Hypothalamus (tissue), 51 donors: ENCODE data around the gene RAPGEF4.

Experiments used
- DNase-seq, 51 donors: peaks; one replicate each; lab custom pipeline; 2025; lab: John Stamatoyannopoulos, UW

Gene RAPGEF4

DNA sequence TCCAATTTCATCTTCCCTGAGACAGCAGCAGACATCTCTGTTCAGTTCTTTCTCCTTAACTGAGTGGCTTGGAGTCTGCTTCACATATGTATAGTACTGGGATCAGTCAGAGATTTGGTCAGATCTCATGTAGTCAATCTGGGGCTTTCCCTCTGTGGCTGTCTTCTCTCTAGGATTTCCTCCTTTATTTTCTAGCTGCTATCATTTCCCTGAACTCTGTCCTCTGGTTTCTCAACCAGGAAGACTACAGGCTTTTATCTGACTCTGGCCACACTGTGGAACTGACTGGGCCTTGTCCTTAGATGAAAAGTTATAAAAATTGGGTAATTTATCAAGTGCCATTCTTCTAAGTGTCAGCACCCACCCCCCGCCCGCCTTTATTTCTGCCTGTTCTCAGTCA lies 121.0 kb downstream of the RAPGEF4 start:
- DNase-seq = no peak

DNA sequence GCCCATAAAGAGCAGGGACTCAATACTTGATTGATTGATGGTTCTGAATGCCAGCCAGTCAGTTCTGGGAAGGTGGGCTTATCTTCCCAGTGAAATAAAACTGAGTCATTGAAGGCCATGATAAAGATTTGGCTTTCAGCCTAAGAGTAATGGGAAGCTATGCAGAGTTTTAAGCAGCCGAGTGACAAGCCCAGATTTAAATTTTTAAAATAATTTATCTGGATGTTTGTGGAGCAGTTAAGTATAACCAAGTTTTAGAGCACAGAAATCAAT lies 122.8 kb downstream of the RAPGEF4 start:
- no peak for DNase-seq

DNA sequence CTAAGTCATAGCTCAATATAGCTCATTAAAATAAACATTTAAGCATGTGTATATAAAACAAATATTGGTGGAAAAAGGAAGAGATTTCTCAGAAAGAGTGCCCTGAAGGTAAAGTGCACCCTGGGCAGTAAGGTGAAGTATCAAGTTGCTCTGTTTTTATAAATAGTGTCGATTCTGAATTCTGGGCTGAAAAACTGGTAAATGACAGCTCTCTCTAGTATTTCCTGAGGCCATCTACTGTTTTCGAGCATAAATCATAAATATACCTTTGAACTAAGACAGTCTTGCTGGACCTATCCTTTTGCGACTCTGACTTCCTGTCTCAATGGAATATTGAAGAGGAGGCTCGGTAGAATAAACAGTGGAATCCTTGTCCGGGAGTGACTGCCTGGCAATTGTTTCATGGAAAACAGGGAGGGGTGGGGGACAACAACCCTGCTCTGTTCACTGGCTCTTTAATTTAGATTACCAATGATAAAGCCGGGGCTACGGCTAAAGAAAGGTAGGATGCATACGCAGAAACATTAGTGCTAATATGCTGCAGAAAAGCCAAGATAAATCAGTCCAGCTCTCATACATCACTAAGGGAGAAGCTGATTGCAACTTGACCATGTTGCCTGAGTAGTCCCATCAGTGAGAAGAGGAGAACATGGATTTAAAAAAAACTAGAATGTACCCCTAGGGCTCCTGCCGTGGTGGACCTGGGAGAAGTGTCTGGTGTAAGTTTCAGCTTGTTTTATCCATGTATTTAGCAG lies 124.1 kb downstream of the RAPGEF4 start:
- DNase-seq = peak in 12 of 51 donors; percentile 3 to 60 (median 13)

DNA sequence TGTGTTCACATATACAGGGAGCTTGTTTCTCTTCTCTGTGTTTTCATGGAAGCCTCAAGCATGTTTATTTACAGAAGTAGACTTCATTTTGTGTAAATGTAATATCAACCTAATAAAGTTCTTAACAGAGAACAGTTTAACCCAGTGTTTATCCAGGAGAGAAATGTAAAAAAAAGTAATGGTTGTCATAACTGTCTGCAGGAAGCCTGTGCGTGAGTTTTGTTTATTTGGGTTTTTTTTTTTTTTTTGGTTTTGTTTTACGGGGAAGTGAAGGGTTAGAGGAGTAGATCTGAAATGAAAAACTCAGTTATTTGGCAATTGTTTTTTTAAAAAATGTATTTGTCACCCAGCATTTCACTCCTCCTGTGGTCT lies 124.7 kb downstream of the RAPGEF4 start:
- no peak for DNase-seq

DNA sequence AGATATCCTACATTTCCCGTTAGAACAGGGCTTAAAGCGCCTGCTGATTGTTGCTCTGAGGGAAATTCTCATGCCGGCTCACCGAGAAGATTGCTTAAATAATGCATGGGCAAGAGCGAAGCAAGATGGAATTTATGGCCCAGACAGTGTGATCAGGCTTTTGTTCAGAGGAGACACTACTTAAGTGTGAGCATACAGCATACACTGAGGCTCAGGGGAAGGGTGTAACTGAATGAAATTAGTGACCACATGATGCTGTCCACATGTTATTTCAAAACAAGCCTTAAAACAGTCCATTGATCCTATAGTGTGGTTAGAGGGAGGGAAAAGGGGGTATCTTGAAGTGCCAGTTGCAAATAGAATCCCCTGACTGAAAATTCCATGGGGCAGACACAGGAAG lies 125.5 kb downstream of the RAPGEF4 start:
- DNase-seq = peak in 1 of 51 donors; percentile 12

DNA sequence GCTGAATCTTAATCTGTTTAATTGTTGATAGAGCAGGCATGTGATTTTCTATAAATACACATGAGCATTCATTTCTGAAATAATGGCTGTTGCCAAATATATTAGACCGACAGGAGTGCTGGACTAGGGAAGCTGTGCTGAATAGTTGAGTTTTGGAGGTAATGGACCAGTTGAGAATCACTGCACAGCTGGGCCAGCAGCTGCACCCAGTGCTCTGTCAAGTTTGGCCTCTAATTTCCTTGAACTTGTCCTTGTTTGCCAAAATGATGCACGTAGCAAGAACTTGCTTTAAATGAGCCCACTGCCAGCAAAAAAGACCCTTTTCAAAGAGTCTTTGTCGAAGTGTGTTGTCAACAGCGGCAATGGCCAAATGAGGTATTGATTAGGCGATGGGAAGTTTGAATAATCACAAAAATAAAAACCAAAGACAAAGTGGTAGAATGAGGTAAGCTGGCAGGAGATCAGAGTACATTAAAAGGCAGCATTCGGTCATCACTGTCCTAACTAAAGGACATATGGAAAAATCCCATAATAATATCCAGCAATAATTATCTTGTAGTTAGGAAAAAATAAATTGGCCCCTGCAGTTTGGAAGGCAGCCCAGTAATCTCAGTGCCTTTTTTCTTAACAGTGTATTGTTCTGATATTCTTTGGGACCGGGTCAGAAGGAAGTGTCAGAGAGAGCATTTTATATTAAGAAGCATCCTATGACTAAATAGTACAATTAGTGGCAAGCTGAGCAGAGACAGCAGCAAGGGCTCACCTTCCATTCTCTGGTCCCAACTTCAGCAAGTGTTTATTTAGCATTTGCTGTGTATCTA lies 126.2 kb downstream of the RAPGEF4 start:
- DNase-seq = no peak

DNA sequence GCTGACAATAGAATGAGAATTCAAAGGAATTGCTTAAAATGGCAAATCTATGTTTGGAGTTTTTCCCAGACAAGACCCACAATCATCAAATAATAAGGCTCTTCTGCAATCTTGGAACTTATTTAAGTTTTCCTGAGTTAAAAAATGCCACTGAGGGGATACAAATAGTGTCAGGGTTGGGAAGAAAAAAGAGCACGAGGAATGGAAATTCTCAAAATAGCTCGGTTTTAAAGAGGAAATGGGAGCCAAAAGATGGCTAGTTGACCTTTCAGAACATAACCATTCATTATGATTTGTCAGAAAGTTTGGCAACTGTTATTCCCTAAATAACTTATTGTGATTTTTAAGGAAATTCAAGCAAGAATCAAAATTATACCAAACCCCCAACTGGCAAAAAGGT lies 127.7 kb downstream of the RAPGEF4 start:
- DNase-seq = no peak

DNA sequence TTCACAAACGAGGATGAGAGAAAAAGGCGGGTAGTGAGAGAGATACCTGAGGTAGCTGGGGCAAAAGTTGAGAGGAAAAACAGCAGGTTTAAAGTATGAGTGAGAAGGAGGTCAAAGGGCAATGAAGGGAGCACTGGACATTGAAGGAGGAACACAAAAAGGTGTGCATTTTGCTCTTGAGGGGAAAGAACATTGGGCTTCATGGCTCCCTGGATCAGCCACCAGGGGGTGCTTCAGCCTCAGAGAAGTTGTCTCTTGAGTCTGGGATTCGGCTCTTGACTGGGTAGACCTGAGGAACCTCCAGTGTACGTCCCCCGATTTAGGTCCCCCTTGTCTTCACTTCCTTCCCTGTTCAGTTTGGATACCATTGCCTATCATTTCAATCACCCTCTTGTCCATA lies 128.5 kb downstream of the RAPGEF4 start:
- peak in 27 of 51 donors; percentile 4 to 77 (median 30) for DNase-seq

DNA sequence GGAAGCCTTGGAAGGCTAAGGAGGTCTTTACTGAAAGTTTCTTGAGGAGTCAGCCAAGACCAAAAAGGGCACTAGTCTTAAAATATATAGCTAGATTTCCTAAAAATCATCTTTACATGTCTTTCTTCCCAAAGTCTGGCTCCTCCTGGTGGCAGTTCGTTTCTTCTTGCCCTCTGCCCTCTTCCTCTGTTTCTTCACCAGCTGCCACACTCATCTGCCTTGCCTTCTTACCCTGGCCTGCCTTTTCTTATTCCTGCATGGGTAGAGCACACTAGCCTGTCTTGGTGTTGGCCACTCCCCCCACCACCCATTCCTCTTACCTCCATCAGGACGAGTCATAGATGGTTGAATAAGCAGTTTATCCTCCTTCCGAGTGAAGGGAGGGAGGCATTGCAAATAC lies 129.8 kb downstream of the RAPGEF4 start:
- no peak for DNase-seq

DNA sequence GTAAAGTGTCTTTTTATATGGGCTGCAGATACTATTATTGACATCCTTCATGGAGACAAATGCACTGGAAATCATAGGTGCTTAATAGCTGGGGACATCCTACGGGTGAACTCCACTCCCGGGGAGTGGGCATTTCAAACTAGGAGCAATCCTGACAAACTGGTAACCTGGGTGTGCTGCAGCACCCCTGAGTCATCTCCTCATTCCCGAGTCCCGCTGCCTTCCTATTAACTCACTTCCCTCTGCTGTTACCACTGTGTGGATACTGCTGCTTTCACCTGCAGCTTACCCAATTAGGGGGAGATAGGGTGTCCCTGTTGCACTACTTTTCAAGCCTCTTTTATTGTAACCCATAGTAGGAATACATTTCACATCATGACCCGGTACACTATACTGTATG lies 134.2 kb downstream of the RAPGEF4 start:
- no peak for DNase-seq

DNA sequence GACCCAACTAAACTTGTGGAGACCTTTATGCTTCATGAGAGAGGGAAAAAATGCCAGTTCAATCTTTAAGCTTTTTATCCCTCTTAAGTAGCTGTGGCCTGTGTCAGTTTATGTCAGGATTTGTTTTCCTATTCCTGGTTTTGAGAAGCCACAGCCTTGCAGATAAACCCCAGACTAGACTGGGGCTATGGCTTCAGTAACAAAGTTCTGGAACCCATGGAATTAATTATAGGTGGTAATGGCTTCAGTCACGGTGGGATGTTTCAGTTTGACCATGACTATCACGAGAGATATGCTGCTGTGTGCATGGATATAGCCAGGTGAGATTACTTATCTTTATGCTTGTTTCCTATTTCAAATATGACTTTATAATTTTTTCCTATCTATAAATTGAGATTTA lies 134.8 kb downstream of the RAPGEF4 start:
- no peak for DNase-seq

DNA sequence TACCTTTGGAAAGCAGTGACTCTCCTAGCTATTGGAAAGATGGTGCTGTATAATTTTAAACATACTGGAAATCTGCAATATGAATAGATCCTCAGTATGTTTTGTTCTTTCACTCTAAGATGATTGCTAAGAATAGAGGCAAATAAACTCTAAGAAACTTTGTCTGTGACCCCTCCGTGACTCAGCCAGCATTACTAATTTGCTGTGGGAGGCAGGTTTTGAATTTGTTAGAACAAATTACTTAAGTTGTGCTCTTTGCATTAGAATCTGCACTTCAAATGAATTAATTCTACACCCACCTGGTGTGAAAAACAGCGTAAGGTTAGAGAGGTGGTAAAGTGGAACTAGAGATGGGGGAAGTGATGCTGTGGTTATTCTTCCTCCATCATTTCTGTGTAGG lies 142.2 kb downstream of the RAPGEF4 start:
- peak in 2 of 51 donors; percentile 16 to 51 for DNase-seq

DNA sequence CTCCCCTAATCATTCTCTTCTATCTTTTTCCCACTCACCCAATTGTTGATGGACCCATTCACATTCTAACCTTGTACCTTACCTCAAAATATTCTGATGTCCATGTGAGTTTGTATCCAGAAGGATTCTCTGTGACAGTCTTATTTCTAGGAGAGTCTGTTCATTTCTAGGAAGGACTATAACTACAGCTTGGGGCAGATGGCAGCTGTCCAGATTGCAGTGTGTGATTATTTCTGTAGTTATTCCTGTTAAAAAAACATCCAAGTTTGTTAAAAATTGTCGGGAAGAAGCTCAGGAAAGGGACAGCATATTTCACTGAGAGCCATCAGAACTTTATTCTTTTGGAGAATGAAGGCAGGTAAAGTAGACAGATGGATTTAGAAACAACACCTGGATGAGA lies 142.6 kb downstream of the RAPGEF4 start:
- DNase-seq = no peak

DNA sequence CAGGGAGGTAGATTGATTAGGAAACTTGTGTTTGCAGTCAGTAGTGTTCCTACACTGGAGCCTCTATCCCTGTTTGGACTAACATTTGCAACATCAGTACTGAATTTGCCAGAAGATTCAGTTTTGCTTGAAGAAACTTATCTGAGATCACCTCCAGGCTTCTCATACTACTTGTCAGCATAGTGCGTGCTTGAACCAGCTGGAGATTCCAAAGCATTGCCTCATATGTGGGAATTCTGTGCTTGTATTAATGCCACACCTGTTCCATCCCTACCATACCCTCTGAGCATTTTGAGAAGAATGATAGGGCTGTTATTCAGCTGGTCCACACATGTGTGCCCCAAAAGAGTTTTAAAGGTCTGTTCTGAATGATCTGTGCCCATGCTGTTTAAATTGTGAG lies 148.7 kb downstream of the RAPGEF4 start:
- no peak for DNase-seq

DNA sequence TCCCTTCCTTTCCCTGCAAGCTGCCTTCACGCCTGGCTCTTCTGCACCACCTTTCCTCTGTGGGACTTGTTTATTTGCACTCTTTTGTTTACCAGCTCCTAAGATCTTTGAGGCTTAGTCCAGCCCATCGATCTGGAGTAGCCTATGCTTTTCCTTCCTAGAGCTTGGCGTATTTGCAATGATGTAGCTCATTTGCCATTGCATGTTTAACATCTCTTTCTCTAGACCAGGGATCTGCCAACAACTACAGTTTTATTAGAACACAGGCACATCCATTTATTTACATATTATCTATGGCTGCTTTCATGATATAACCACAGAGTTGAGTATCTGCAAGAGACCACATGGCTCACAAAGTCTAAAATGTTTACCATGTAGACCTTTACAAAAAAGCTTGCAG lies 150.4 kb downstream of the RAPGEF4 start:
- DNase-seq = no peak

DNA sequence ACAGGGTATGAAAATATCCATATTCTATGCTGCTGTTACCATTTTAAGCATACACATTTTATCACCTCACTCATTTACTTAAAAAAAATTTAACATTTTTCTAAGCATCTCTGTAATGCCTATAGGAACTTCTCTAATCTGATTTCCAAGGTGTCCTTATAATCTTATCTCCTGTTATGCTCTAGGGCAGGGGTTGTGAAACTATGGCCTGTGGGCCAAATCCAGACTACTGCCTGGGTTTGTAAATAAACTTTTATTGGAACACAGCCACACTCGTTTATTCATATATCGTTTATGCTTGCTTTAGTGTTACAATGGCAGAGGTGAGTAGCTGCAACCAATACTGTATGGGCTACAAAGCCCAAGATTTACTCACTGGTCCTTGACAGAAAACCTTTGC lies 151.6 kb downstream of the RAPGEF4 start:
- no peak for DNase-seq

DNA sequence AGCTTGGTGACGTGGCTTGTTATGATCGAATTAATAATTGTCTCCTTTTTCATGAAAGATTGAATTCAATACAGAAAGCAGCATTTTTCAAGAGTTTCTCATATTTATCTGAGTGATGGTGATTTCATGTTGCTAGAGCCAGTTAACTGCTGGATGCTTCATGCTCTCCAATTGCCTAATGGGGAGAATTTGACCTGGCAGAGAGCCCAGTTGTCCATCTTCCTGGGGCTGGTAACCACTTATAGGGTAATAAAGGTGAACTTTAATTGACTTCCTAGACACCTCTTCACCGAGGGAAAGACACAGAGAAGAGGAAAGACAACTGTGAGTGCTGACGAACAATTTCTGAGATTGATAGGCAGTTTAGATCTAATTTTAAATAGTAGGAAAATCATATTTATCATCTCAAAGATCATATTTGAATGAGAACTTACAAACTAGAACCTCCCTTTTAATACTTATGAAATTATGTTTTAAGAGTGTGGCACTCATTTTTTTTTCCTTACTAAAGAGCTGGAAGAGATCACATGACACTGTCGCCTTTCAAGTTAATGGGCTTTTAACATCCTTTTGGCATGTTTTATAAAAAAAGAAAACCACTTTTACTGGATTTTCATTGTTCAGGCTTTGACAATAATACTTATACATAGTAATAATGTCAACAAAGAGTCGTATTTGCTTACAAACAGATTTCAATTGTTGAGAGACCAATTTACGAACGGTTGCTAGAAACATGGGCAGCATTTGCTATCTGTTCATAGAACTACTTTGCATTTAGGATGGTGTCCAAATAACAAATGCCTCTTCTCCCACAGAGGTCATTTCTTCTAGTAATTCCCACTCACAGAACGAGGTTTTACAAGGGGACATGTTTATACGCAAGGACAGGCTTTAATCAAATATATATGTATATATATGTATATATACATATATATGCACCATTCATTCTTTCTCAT lies 153.3 kb downstream of the RAPGEF4 start:
- DNase-seq = no peak

DNA sequence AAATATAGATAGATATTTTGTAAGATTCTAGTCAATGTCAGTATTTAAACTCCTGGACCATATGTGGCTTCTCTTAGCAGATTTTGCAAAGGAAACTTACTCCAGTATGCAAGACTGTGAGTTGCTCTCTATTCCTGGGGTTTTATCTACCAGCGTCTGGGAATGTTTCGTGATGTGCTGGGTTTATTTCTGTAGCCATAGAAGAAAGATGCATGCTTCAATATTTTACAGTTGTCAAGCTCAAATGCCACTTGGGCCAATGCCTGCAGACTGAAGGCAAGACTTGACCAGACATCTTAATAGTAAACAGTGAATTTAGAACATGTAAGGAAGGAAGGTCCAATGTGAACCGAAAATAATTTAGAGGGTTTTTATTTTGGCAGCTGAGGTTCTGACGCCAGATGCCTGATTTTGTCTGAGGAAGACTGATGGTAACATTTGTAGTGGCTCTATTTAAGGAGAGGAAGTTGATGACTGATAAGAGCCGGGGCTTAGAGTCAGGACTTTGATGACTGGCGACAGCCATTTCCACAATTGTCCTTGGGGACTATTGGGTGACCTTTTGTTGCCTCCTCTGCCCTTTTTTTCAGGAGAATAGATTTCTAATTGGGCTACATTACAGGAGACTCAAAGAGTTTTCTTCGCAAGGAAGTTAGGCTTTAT lies 154.3 kb downstream of the RAPGEF4 start:
- DNase-seq = no peak

DNA sequence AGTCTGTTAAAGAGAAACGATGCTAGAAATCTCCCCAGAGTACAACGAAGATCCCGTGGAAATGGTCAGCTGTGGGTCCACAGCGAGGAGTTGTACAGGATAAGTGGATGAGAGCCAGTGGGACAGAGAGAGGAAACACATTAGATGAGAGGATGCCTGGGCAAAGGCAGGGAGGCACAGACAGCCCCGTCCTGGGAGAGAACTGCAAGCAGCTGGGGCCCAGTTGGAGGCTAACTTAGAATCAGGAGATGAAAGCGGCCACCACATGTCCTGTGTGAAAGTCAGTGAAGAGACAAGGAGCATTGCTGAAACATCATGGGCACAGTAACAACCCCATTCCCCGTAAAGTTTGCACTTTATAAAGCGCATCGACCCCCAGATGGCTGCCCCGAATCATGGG lies 157.5 kb downstream of the RAPGEF4 start:
- no peak for DNase-seq

DNA sequence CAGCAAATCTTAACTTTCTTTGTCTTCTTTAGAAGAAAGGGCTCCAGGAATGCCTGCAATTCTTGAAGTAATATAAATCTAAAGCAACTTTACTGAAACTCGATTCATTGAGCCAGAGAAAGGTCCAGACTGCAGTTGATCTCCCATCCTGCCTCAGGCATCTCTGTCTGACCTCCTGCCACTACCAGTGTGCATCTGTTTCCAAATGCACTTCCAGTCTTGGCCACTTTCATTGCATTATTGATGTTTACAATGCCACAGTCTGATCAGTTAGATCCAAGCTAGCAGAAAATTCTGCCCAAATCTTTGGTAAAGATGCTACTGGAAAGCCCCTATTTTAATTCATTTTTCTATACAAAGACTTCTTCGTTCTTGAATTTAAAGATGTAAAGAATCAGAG lies 158.0 kb downstream of the RAPGEF4 start:
- no peak for DNase-seq
